RPMI8226 (cell line): Measurements from ENCODE around the gene CST8.
"Not testable (repeated sequence)": the region's sequence is repeated elsewhere in the genome, so short reads cannot be mapped to it uniquely, and the experiment has no call there.

Experiments
- DNase-seq: peaks from one replicate; pipeline ENCODE4 v3.0.0-alpha.2; 2015

The CST8 gene

GRCh38 chr20:23490817-23491216 lies at the start of gene CST8:
TSS of gene CST8 (plus strand) at chr20:23491117. CDS start at chr20:23491668, 551 bp downstream.
- no peak for DNase-seq

- peak; percentile 72 for DNase-seq
Measured at GRCh38 chr20:23441850-23442313, 49.0 kb upstream of the CST8 start.

GRCh38 chr20:23442436-23442835 lies 48.5 kb upstream of the CST8 start:
- DNase-seq = no peak

GRCh38 chr20:23444859-23445258 lies 46.1 kb upstream of the CST8 start:
- DNase-seq = no peak

GRCh38 chr20:23445596-23446217 lies 45.2 kb upstream of the CST8 start:
- no peak for DNase-seq

- DNase-seq = peak; percentile 59
Measured at GRCh38 chr20:23446505-23446904, 44.4 kb upstream of the CST8 start.

GRCh38 chr20:23448167-23448566 lies 42.8 kb upstream of the CST8 start:
- DNase-seq = no peak

- no peak for DNase-seq
Measured at GRCh38 chr20:23449421-23449820, 41.5 kb upstream of the CST8 start.

- DNase-seq = no peak
Measured at GRCh38 chr20:23450877-23451276, 40.0 kb upstream of the CST8 start.

- no peak for DNase-seq
Measured at GRCh38 chr20:23451956-23452487, 38.9 kb upstream of the CST8 start.

GRCh38 chr20:23452776-23453175 lies 38.1 kb upstream of the CST8 start, which contains the start of gene CST11:
TSS of gene CST11 (minus strand) at chr20:23452876. CDS start at chr20:23452811, 65 bp downstream.
- DNase-seq = no peak

- DNase-seq = no peak
Measured at GRCh38 chr20:23453549-23454543, 37.1 kb upstream of the CST8 start.

- no peak for DNase-seq
Measured at GRCh38 chr20:23454816-23455215, 36.1 kb upstream of the CST8 start.

GRCh38 chr20:23455639-23456038 lies 35.3 kb upstream of the CST8 start:
- DNase-seq = no peak

- no peak for DNase-seq
Measured at GRCh38 chr20:23456409-23456808, 34.5 kb upstream of the CST8 start.

- DNase-seq = no peak
Measured at GRCh38 chr20:23456873-23457272, 34.0 kb upstream of the CST8 start.

- DNase-seq = no peak
Measured at GRCh38 chr20:23459461-23460150, 31.3 kb upstream of the CST8 start.

GRCh38 chr20:23461180-23461579 lies 29.7 kb upstream of the CST8 start:
- DNase-seq = no peak

GRCh38 chr20:23466961-23467360 lies 24.0 kb upstream of the CST8 start:
- DNase-seq = not testable (repeated sequence)

- DNase-seq = not testable (repeated sequence)
Measured at GRCh38 chr20:23472306-23472705, 18.6 kb upstream of the CST8 start.

- DNase-seq = not testable (repeated sequence)
Measured at GRCh38 chr20:23473293-23473692, 17.6 kb upstream of the CST8 start.

GRCh38 chr20:23475395-23475794 lies 15.5 kb upstream of the CST8 start:
- no peak for DNase-seq
